Gastroesophageal sphincter (tissue), 4 donors: ENCODE data around the gene PIK3C2A. TPM values are rescaled to one million over a fixed set of nuclear protein-coding genes. Genes with fewer than 3 reads are reported as not detected.

Source experiments
- ATAC-seq: fragments of 150-250 bp; one replicate; pipeline ENCODE4 v1.9.1; 2016; ENCODE audit warnings: mild to moderate bottlenecking, moderate library complexity
- H3K27ac ChIP-seq, 4 donors: fragments of 200-600 bp; sonication (generic) in 3 of 4; 1 replicate in 3 of 4; 2 replicates in 1 of 4; pipeline ENCODE4 v1.5.1; 2016 to 2019
- H3K27me3 ChIP-seq: fragments of 200-600 bp; sonication (generic); one replicate; pipeline ENCODE4 v1.5.1; 2019
- H3K36me3 ChIP-seq, 2 donors: fragments of 200-600 bp; sonication (generic); one replicate each; pipeline ENCODE4 v1.5.1; 2019; ENCODE audit warnings: control low read depth in 1 of 2
- H3K4me1 ChIP-seq, 3 donors: fragments of 200-600 bp; sonication (generic); 1 replicate in 2 of 3; 2 replicates in 1 of 3; pipeline ENCODE4 v1.5.1; 2016 to 2019; ENCODE audit warnings: control low read depth in 2 of 3
- H3K4me3 ChIP-seq, 2 donors: fragments of 200-600 bp; sonication (generic); one replicate each; pipeline ENCODE4 v1.5.1; 2019; ENCODE audit warnings: mild to moderate bottlenecking in 1 of 2, moderate library complexity in 1 of 2
- H3K9me3 ChIP-seq, 3 donors: fragments of 200-600 bp; sonication (generic); one replicate each; pipeline ENCODE4 v1.5.1; 2017 to 2019; ENCODE audit warnings: control low read depth in 2 of 3
- EP300 ChIP-seq: sonication (generic); formaldehyde crosslinking; IDR thresholded peaks from one replicate; pipeline ENCODE4 v1.6.1; 2017; ENCODE audit warnings: antibody characterized with exemption, mild to moderate bottlenecking
- POLR2A ChIP-seq, 2 donors: fragments of 450-650 bp; IDR thresholded peaks; one replicate each; pipeline ENCODE4 v1.6.1; 2017; ENCODE audit warnings: antibody characterized with exemption in 2 of 2, mild to moderate bottlenecking in 2 of 2, moderate library complexity in 1 of 2
- POLR2AphosphoS5 ChIP-seq: sonication (generic); formaldehyde crosslinking; IDR thresholded peaks from one replicate; pipeline ENCODE4 v1.6.1; 2017; ENCODE audit warnings: antibody characterized with exemption
- WGBS, 2 donors: methylation state at CpG; one replicate each; pipeline ENCODE4 v1.1.5; 2018; ENCODE audit warnings: low coverage in 1 of 2; 5-methylcytosine and 5-hydroxymethylcytosine counted together
- total RNA-seq, 4 donors: library from RNA; depleted of rRNA; stranded (reverse); fragments of >200 nt; gene quantifications; one replicate each; pipeline ENCODE4 v1.1.0, GENCODE V29; 2016
- TF ChIP-seq, protein P1 (sequence below), 4 experiments: fragments of 200-600 bp in 2 of 4; fragments of 450-650 bp in 2 of 4; sonication (generic) in 1 of 4; IDR thresholded peaks; one replicate each; pipeline ENCODE4 v1.5.1; 2017 to 2019; ENCODE audit warnings: antibody characterized with exemption in 4 of 4, mild to moderate bottlenecking in 2 of 4, moderate library complexity in 2 of 4

Gene PIK3C2A
- total RNA-seq, 4 donors from 2014 or later, result 68.2 to 104 (median 88.2) TPM

GRCh38 chr11:17183836-17184235, 23.9 kb downstream of the PIK3C2A start:
- Histone ChIP-seq H3K36me3 (peaks cover 0 to 15% of the 10 kb centered on the region in 2 donors), H3K4me3 (no peak overlapping the region), H3K4me1 (no peaks in the 10 kb centered on the region), H3K9me3 (no peaks in the 10 kb centered on the region), H3K27me3 (no peaks in the 10 kb centered on the region), H3K27ac (no peak overlapping the region)
- WGBS, 2 donors, result 86% methylated on average over 1 of the region's 1 CpG; no CpG with 5 or more reads in 1 of the 2 donors
- ATAC-seq, result no peak
- TF ChIP-seq, protein P1, sequence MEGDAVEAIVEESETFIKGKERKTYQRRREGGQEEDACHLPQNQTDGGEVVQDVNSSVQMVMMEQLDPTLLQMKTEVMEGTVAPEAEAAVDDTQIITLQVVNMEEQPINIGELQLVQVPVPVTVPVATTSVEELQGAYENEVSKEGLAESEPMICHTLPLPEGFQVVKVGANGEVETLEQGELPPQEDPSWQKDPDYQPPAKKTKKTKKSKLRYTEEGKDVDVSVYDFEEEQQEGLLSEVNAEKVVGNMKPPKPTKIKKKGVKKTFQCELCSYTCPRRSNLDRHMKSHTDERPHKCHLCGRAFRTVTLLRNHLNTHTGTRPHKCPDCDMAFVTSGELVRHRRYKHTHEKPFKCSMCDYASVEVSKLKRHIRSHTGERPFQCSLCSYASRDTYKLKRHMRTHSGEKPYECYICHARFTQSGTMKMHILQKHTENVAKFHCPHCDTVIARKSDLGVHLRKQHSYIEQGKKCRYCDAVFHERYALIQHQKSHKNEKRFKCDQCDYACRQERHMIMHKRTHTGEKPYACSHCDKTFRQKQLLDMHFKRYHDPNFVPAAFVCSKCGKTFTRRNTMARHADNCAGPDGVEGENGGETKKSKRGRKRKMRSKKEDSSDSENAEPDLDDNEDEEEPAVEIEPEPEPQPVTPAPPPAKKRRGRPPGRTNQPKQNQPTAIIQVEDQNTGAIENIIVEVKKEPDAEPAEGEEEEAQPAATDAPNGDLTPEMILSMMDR (IDR thresholded peaks at IDR 0.05), result no peak
- TF ChIP-seq POLR2AphosphoS5, result no peak
- no peak for TF ChIP-seq EP300
- no peak for TF ChIP-seq POLR2A (IDR thresholded peaks at IDR 0.05)

GRCh38 chr11:17179970-17180369, 27.8 kb downstream of the PIK3C2A start:
- Histone ChIP-seq H3K36me3 (peaks cover 0 to 15% of the 10 kb centered on the region in 2 donors), H3K27ac (no peak overlapping the region), H3K4me3 (no peak overlapping the region), H3K4me1 (peaks cover 0 to 10% (median 0%) of the 10 kb centered on the region in 3 donors), H3K27me3 (no peaks in the 10 kb centered on the region), H3K9me3 (no peaks in the 10 kb centered on the region)
- ATAC-seq, result no peak
- no peak for TF ChIP-seq EP300
- TF ChIP-seq POLR2AphosphoS5, result no peak
- TF ChIP-seq, protein P1 (IDR thresholded peaks at IDR 0.05), result no peak
- TF ChIP-seq POLR2A (IDR thresholded peaks at IDR 0.05), result no peak
- 86 to 96% methylated on average over 3 of the region's 3 CpGs for WGBS, 2 donors

GRCh38 chr11:17173332-17173731, 34.5 kb downstream of the PIK3C2A start:
- WGBS, 2 donors, result 78% methylated on average over 2 of the region's 2 CpGs
- H3K9me3 ChIP-seq, result no peaks in the 10 kb centered on the region
- no peak overlapping the region for H3K27ac ChIP-seq
- TF ChIP-seq EP300 (no peak), POLR2A (IDR thresholded peaks at IDR 0.05) (no peak), POLR2AphosphoS5 (no peak)
- TF ChIP-seq, protein P1 (IDR thresholded peaks at IDR 0.05), result no peak
- H3K4me1 ChIP-seq, result peaks cover 3 to 27% (median 4%) of the 10 kb centered on the region in 3 donors
- H3K27me3 ChIP-seq, result no peaks in the 10 kb centered on the region
- peaks cover 0 to 11% of the 10 kb centered on the region in 2 donors for H3K36me3 ChIP-seq
- H3K4me3 ChIP-seq, result no peak overlapping the region
- no peak for ATAC-seq

- TF ChIP-seq POLR2A (IDR thresholded peaks at IDR 0.05), result no peak
- no peak for TF ChIP-seq EP300
- TF ChIP-seq POLR2AphosphoS5, result no peak
- TF ChIP-seq, protein P1 (IDR thresholded peaks at IDR 0.05), result no peak
- ATAC-seq, result peak; percentile 70
- Histone ChIP-seq H3K27me3 (no peaks in the 10 kb centered on the region), H3K27ac (peak overlapping the region in 1 of 4 donors; percentile 37), H3K9me3 (no peaks in the 10 kb centered on the region), H3K4me3 (no peak overlapping the region), H3K4me1 (peaks cover 3 to 27% (median 4%) of the 10 kb centered on the region in 3 donors), H3K36me3 (peaks cover 0 to 21% of the 10 kb centered on the region in 2 donors)
- 83 to 100% methylated on average over 1 of the region's 1 CpG for WGBS, 2 donors
Observed at GRCh38 chr11:17171916-17172315, 35.9 kb downstream of the PIK3C2A start.

- TF ChIP-seq POLR2AphosphoS5 (no peak), POLR2A (IDR thresholded peaks at IDR 0.05) (no peak), EP300 (no peak)
- TF ChIP-seq, protein P1 (IDR thresholded peaks at IDR 0.05), result no peak
Observed at GRCh38 chr11:17171343-17171742, 36.4 kb downstream of the PIK3C2A start.

More at GRCh38 chr11:17171343-17171742, 36.4 kb downstream of the PIK3C2A start:
- Histone ChIP-seq H3K36me3 (peaks cover 0 to 24% of the 10 kb centered on the region in 2 donors), H3K9me3 (no peaks in the 10 kb centered on the region), H3K4me1 (peaks cover 3 to 27% (median 4%) of the 10 kb centered on the region in 3 donors), H3K27ac (no peak overlapping the region), H3K27me3 (no peaks in the 10 kb centered on the region), H3K4me3 (no peak overlapping the region)
- ATAC-seq, result peak; percentile 74
- 79 to 83% methylated on average over 2 of the region's 2 CpGs for WGBS, 2 donors
